OCI-LY1 (cell line): Measurements from ENCODE around the gene UBTD2.

ENCODE experiments used
- H2AFZ ChIP-seq: fragments of 200-600 bp; sonication (generic), shearing (Covaris generic); 2 replicates; pipeline ENCODE4 v1.6.0; 2014; ENCODE audit warnings: antibody characterized with exemption, mild to moderate bottlenecking, low read length
- H3F3A ChIP-seq: fragments of 200-600 bp; sonication (generic), shearing (Covaris generic); 2 replicates; pipeline ENCODE4 v1.6.0; 2014; ENCODE audit warnings: mild to moderate bottlenecking, antibody characterized with exemption, low read length, moderate library complexity; ENCODE audit not compliant: insufficient read depth
- H3K27ac ChIP-seq: fragments of 200-600 bp; sonication (generic); 2 replicates; pipeline ENCODE4 v1.5.1; 2014; ENCODE audit warnings: low read length, mixed run types, mild to moderate bottlenecking, low read depth; ENCODE audit not compliant: poor library complexity, severe bottlenecking
- H3K27me3 ChIP-seq: fragments of 200-600 bp; sonication (generic); 2 replicates; pipeline ENCODE4 v1.6.0; 2014; ENCODE audit warnings: antibody characterized with exemption, mild to moderate bottlenecking, low read length, moderate library complexity; ENCODE audit not compliant: insufficient read depth
- H3K36me3 ChIP-seq: fragments of 200-600 bp; sonication (generic); 2 replicates; pipeline ENCODE4 v1.6.1; 2014; ENCODE audit warnings: mild to moderate bottlenecking, antibody characterized with exemption, low read length, moderate library complexity, mixed read lengths; ENCODE audit not compliant: insufficient read depth
- H3K4me1 ChIP-seq: fragments of 200-600 bp; sonication (generic); 2 replicates; pipeline ENCODE4 v1.5.1; 2014; ENCODE audit warnings: mild to moderate bottlenecking, low read length, moderate library complexity; ENCODE audit not compliant: insufficient read depth, severe bottlenecking
- H3K4me2 ChIP-seq: fragments of 200-600 bp; sonication (generic), shearing (Covaris generic); 2 replicates; pipeline ENCODE4 v1.6.1; 2014; ENCODE audit warnings: low read length
- H3K4me3 ChIP-seq: fragments of 200-600 bp; sonication (generic); 2 replicates; pipeline ENCODE4 v1.5.1; 2014; ENCODE audit warnings: low read length, low read depth, mild to moderate bottlenecking, mixed read lengths; ENCODE audit not compliant: poor library complexity, severe bottlenecking
- H3K79me2 ChIP-seq: fragments of 200-600 bp; shearing (Covaris generic); 2 replicates; pipeline ENCODE4 v1.6.1; 2016; ENCODE audit warnings: mixed run types, low read length, mixed read lengths; ENCODE audit not compliant: insufficient read depth
- H3K9ac ChIP-seq: fragments of 200-600 bp; sonication (generic), shearing (Covaris generic); 2 replicates; pipeline ENCODE4 v1.6.1; 2014; ENCODE audit warnings: mild to moderate bottlenecking, low read length, mixed read lengths
- H3K9me2 ChIP-seq: fragments of 200-600 bp; sonication (generic), shearing (Covaris generic); 2 replicates; pipeline ENCODE4 v1.6.1; 2014; ENCODE audit warnings: low read depth, mild to moderate bottlenecking, low read length, mixed read lengths
- H3K9me3 ChIP-seq: fragments of 200-600 bp; shearing (Covaris generic); 2 replicates; pipeline ENCODE4 v1.6.1; 2014; ENCODE audit warnings: low read length, mixed read lengths
- H4K20me1 ChIP-seq: fragments of 200-600 bp; sonication (generic), shearing (Covaris generic); 2 replicates; pipeline ENCODE4 v1.6.0; 2016; ENCODE audit warnings: mild to moderate bottlenecking, low read length; ENCODE audit not compliant: insufficient read depth
- EZH2 ChIP-seq: fragments of 200-600 bp; sonication (generic), shearing (Covaris generic); IDR thresholded peaks from 2 replicates; pipeline ENCODE4 v1.8.0; 2017; ENCODE audit warnings: borderline replicate concordance, mixed run types, mild to moderate bottlenecking, antibody characterized with exemption, low read length, moderate library complexity, mixed read lengths
- TF ChIP-seq, protein P1 (sequence below): fragments of 200-600 bp; sonication (generic), shearing (Covaris generic); IDR thresholded peaks from 2 replicates; pipeline ENCODE4 v1.5.1; 2017; ENCODE audit warnings: mild to moderate bottlenecking, antibody characterized with exemption, low read length, moderate library complexity, mixed read lengths

Gene UBTD2

DNA sequence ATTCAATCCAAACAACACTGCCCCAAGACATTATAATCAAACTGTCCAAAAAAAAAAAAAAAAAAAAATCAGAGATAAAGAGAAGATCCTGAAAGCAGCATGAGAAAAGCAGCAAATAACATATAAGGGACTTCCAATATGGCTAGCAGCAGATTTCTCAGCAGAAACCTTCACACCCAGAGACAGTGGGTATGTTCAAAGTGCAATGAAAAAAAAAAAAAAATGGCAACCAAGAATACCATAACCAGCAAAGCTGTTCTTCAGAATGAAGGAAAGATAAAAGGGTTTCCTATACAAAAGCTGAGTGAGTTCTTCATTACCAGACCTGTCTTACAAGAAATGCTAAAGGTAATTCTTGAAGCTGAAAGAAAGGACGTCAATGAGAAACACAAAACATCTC is 32.1 kb downstream of the UBTD2 start:
- H3K36me3 ChIP-seq = peaks cover 23% of the 10 kb centered on the region
- H3K4me3 ChIP-seq = no peak overlapping the region
- no peak overlapping the region for H3K4me2 ChIP-seq
- no peak overlapping the region for H2AFZ ChIP-seq
- no peak overlapping the region for H3K9ac ChIP-seq
- 0 out of 2 replicates have a peak, but pooled peaks cover 8% of the 10 kb centered on the region for H3K9me3 ChIP-seq
- H3K27me3 ChIP-seq = no peaks in the 10 kb centered on the region
- no peaks in the 10 kb centered on the region for H3K4me1 ChIP-seq
- no peaks in the 10 kb centered on the region for H4K20me1 ChIP-seq
- TF ChIP-seq EZH2 = no peak
- TF ChIP-seq, protein P1, sequence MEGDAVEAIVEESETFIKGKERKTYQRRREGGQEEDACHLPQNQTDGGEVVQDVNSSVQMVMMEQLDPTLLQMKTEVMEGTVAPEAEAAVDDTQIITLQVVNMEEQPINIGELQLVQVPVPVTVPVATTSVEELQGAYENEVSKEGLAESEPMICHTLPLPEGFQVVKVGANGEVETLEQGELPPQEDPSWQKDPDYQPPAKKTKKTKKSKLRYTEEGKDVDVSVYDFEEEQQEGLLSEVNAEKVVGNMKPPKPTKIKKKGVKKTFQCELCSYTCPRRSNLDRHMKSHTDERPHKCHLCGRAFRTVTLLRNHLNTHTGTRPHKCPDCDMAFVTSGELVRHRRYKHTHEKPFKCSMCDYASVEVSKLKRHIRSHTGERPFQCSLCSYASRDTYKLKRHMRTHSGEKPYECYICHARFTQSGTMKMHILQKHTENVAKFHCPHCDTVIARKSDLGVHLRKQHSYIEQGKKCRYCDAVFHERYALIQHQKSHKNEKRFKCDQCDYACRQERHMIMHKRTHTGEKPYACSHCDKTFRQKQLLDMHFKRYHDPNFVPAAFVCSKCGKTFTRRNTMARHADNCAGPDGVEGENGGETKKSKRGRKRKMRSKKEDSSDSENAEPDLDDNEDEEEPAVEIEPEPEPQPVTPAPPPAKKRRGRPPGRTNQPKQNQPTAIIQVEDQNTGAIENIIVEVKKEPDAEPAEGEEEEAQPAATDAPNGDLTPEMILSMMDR = no peak
- no peaks in the 10 kb centered on the region for H3K9me2 ChIP-seq
- H3K79me2 ChIP-seq = peaks cover 11% of the 10 kb centered on the region; the same call in 1 of the 2 replicates
- no peaks in the 10 kb centered on the region for H3F3A ChIP-seq
- H3K27ac ChIP-seq = no peak overlapping the region

DNA sequence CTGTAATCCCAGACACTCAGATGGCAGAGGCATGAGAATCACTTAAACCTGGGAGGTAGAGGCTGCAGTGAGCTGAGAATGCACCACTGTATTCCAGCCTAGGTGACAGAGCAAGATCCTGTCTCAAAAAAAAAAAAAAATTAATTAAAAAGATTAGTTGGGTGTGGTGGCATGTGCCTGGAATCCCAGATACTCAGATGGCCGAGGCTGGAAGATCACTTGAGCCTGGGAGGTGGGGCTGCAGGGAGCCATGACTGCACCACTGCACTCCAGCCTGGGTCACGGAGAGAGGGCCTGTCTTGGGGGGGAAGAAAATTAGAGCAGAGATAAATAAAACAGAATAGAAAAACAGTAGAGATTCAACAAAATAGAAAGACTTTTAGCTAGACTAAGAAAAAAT is 34.9 kb downstream of the UBTD2 start:
- no peaks in the 10 kb centered on the region for H3K4me1 ChIP-seq
- peaks cover 4% of the 10 kb centered on the region; the same call in 1 of the 2 replicates for H3K36me3 ChIP-seq
- no peak overlapping the region for H3K4me2 ChIP-seq
- peaks cover 19% of the 10 kb centered on the region for H3K79me2 ChIP-seq
- H3K9ac ChIP-seq = no peak overlapping the region
- no peaks in the 10 kb centered on the region for H3F3A ChIP-seq
- H3K27ac ChIP-seq = no peak overlapping the region
- no peak overlapping the region for H3K4me3 ChIP-seq
- no peak overlapping the region for H2AFZ ChIP-seq
- H3K9me3 ChIP-seq = 0 out of 2 replicates have a peak, but pooled peaks cover 8% of the 10 kb centered on the region
- H3K27me3 ChIP-seq = no peaks in the 10 kb centered on the region
- TF ChIP-seq, protein P1 = no peak
- no peak for TF ChIP-seq EZH2
- no peaks in the 10 kb centered on the region for H4K20me1 ChIP-seq
- H3K9me2 ChIP-seq = no peaks in the 10 kb centered on the region

GRCh38 chr5:172245703-172246125 is 37.9 kb downstream of the UBTD2 start:
- no peaks in the 10 kb centered on the region for H3K27me3 ChIP-seq
- H3K9me3 ChIP-seq = no peaks in the 10 kb centered on the region
- H3K9ac ChIP-seq = no peak overlapping the region
- no peak overlapping the region for H3K4me2 ChIP-seq
- H3K4me1 ChIP-seq = no peaks in the 10 kb centered on the region
- H2AFZ ChIP-seq = no peak overlapping the region
- TF ChIP-seq, protein P1 = no peak
- TF ChIP-seq EZH2 = no peak
- no peak overlapping the region for H3K27ac ChIP-seq
- H3K79me2 ChIP-seq = peaks cover 19% of the 10 kb centered on the region
- H3K36me3 ChIP-seq = peaks cover 3% of the 10 kb centered on the region; the same call in 1 of the 2 replicates
- no peaks in the 10 kb centered on the region for H3K9me2 ChIP-seq
- H3F3A ChIP-seq = no peaks in the 10 kb centered on the region
- H4K20me1 ChIP-seq = no peaks in the 10 kb centered on the region
- H3K4me3 ChIP-seq = no peak overlapping the region
